ENCODE measurements around the gene TTC32. TPM values are rescaled to one million over a fixed set of nuclear protein-coding genes. Genes with fewer than 3 reads are reported as not detected.
A peak's percentile ranks its signal among the peaks of the same experiment; 100 is the strongest.
"Not testable (repeated sequence)": the region's sequence is repeated elsewhere in the genome, so short reads cannot be mapped to it uniquely, and the experiment has no call there.

TTC32 gene
- total RNA-seq, 2 donors from 2014 or later: 2.0 to 9.3 TPM

DNA sequence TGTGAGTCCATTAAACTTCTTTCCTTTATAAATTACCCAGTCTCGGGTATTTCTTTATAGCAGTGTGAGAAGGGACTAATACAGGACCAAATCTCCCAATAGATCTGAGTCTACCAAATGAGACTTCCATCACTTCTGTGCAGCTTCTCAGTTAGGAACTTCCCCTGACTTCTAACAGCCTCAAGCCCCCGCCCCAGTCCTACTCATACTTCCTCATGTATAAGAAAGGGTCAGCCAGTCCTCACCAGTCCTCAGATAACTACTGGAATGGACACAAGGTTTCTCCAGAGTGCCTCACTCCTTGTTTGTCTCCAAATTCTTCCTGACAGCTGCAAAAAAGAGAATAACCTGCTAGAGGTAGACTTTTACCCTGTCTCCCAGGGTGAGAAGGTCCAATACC lies 19.5 kb downstream of the TTC32 start:
- intact Hi-C loops (cut with DNase I): no loop called here
- Histone ChIP-seq H3K4me3 (no peak overlapping the region), H3K27me3 (no peaks in the 10 kb centered on the region), H3K9me3 (no peaks in the 10 kb centered on the region), H3K36me3 (replicated peaks in 1 of 2; ENCODE audit: insufficient read depth in 1 of 2, low read depth in 2 of 2) (no peaks in the 10 kb centered on the region), H3K27ac (no peak overlapping the region), H3K4me1 (no peaks in the 10 kb centered on the region)
- WGBS, 2 donors: 74 to 77% methylated on average over 2 of the region's 2 CpGs
- TF ChIP-seq, protein P1, sequence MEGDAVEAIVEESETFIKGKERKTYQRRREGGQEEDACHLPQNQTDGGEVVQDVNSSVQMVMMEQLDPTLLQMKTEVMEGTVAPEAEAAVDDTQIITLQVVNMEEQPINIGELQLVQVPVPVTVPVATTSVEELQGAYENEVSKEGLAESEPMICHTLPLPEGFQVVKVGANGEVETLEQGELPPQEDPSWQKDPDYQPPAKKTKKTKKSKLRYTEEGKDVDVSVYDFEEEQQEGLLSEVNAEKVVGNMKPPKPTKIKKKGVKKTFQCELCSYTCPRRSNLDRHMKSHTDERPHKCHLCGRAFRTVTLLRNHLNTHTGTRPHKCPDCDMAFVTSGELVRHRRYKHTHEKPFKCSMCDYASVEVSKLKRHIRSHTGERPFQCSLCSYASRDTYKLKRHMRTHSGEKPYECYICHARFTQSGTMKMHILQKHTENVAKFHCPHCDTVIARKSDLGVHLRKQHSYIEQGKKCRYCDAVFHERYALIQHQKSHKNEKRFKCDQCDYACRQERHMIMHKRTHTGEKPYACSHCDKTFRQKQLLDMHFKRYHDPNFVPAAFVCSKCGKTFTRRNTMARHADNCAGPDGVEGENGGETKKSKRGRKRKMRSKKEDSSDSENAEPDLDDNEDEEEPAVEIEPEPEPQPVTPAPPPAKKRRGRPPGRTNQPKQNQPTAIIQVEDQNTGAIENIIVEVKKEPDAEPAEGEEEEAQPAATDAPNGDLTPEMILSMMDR (IDR thresholded peaks at IDR 0.05): no peak
- TF ChIP-seq POLR2A (IDR thresholded peaks at IDR 0.05): no peak
- DNase-seq (no peak), ATAC-seq (no peak)

DNA sequence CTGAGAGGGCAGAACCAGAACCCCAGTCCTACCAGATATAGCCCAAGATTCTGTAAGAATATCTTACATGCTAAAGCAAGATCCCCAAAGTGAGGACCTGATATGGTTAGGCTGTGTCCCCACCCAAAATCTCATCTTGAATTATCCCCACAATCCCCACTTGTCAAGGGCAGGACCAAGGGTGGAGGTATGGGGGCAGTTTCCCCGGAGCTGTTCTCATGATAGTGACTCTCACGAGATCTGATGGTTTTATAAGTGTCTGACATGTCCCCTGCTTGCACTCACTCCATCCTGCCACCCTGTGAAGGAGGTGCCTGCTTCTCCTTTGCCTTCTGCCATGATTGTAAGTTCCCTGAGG lies 19.9 kb downstream of the TTC32 start:
- no peaks in the 10 kb centered on the region for H3K27me3 ChIP-seq
- H3K27ac ChIP-seq: no peak overlapping the region
- DNase-seq (no peak), ATAC-seq (no peak)
- H3K4me3 ChIP-seq: no peak overlapping the region
- H3K4me1 ChIP-seq: no peaks in the 10 kb centered on the region
- no peaks in the 10 kb centered on the region for H3K36me3 ChIP-seq (replicated peaks in 1 of 2; ENCODE audit: insufficient read depth in 1 of 2, low read depth in 2 of 2)
- intact Hi-C loops (cut with DNase I): no loop called here
- TF ChIP-seq POLR2A (IDR thresholded peaks at IDR 0.05): no peak
- TF ChIP-seq, protein P1 (IDR thresholded peaks at IDR 0.05): no peak
- 40 to 85% methylated on average over 1 to 2 of the region's 2 CpGs for WGBS, 2 donors
- H3K9me3 ChIP-seq: no peaks in the 10 kb centered on the region

DNA sequence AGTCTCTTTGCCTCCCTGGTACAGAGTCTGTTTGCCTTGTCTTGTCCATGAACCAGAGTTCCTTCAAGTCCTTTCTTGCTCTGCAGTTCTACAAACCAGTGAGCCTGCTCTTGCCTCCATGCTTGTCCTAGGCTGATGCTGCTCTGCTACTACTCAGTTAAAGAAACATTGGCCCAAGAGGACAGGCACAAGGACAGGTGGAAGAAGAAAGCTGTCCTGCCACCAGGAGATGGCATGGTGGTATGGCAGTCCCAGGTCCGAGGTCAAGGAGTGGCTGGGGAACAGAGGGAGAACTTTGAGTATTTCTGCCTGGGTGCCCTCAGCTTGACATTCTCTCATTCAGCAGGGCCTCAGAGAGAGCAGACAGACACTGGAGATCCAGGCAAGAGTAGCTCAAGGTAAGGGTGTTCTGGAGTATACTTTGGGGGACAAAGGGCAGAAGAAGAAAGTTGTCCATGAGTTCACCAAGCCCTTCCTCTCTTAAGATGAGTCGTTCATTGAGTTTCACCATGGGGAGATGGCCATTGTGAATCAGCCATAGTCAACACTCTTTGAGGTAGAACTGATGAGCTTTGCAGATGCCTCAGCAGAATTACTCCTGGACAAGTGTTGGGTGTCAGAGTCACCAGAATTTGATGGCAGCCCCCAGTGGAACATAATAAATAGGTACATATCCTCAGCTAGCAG lies 20.4 kb downstream of the TTC32 start:
- Histone ChIP-seq H3K27ac (no peak overlapping the region), H3K9me3 (no peaks in the 10 kb centered on the region), H3K27me3 (no peaks in the 10 kb centered on the region), H3K4me3 (no peak overlapping the region), H3K4me1 (no peaks in the 10 kb centered on the region), H3K36me3 (replicated peaks in 1 of 2; ENCODE audit: insufficient read depth in 1 of 2, low read depth in 2 of 2) (no peaks in the 10 kb centered on the region)
- WGBS, 2 donors: 71 to 78% methylated on average over 2 of the region's 2 CpGs
- TF ChIP-seq, protein P1 (IDR thresholded peaks at IDR 0.05): no peak
- TF ChIP-seq POLR2A (IDR thresholded peaks at IDR 0.05): no peak
- intact Hi-C loops (cut with DNase I): no loop called here
- no peak for ATAC-seq
- DNase-seq: no peak

DNA sequence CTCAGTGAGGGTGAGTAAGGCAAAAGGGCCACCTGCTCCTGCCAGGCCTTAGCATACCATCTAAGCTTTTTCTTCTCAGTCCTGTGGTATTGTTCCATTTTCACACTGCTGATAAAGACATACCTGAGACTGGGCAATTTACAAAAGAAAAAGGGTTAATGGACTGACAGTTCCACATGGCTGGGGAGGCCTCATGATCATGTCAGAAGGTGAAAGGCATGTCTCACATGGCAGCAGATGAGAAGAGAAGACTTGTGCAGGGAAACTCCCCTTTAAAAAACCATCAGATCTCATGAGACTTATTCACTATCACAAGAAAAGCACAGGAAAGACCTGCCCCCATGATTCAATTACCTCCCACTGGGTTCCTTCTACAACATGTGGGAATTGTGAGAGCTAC lies 21.6 kb downstream of the TTC32 start:
- H3K4me1 ChIP-seq; H3K27ac ChIP-seq; intact Hi-C loops (cut with DNase I); H3K36me3 ChIP-seq (replicated peaks in 1 of 2; ENCODE audit: insufficient read depth in 1 of 2, low read depth in 2 of 2); H3K27me3 ChIP-seq; H3K9me3 ChIP-seq; H3K4me3 ChIP-seq; ATAC-seq; DNase-seq: not testable (repeated sequence)

DNA sequence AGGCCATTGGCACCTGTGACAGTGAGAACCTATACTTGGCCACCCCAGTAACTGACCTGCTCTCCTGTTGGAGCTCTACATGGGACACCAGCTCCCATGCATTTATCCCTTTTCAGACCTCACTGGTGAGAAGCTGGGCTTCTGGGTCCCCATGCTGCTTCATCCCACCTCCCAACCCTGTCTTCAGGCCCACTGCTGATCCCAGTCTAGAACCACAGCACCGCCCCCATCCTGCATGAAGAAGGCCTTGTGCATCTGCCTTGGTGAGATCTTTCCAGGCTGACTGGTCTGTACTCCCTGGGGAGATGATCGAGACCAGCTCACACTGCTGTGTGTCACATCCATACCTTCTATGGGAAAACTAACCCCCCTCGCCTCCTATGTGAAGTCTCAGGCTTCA lies 22.7 kb downstream of the TTC32 start:
- no peak overlapping the region for H3K27ac ChIP-seq
- no peaks in the 10 kb centered on the region for H3K4me1 ChIP-seq
- WGBS, 2 donors: 87 to 97% methylated on average over 2 to 3 of the region's 3 CpGs
- H3K36me3 ChIP-seq (replicated peaks in 1 of 2; ENCODE audit: insufficient read depth in 1 of 2, low read depth in 2 of 2): no peaks in the 10 kb centered on the region
- intact Hi-C loops (cut with DNase I): no loop called here
- ATAC-seq (no peak), DNase-seq (peak in 1 of 4 donors; percentile 4)
- TF ChIP-seq, protein P1 (IDR thresholded peaks at IDR 0.05): no peak
- TF ChIP-seq POLR2A (IDR thresholded peaks at IDR 0.05): no peak
- no peaks in the 10 kb centered on the region for H3K9me3 ChIP-seq
- no peak overlapping the region for H3K4me3 ChIP-seq
- no peaks in the 10 kb centered on the region for H3K27me3 ChIP-seq
